ENCODE measurements around the gene AKAP14.
"Not testable (repeated sequence)": the region's sequence is repeated elsewhere in the genome, so short reads cannot be mapped to it uniquely, and the experiment has no call there.

The AKAP14 gene

GRCh38 chrX:119895843-119896326 is at the start of gene AKAP14:
TSS of gene AKAP14 (plus strand) at chrX:119895893. CDS start at chrX:119903224, 7,331 bp downstream.
- DNase-seq (ENCODE audit: low read depth in 2 of 2), result no peak

DNA sequence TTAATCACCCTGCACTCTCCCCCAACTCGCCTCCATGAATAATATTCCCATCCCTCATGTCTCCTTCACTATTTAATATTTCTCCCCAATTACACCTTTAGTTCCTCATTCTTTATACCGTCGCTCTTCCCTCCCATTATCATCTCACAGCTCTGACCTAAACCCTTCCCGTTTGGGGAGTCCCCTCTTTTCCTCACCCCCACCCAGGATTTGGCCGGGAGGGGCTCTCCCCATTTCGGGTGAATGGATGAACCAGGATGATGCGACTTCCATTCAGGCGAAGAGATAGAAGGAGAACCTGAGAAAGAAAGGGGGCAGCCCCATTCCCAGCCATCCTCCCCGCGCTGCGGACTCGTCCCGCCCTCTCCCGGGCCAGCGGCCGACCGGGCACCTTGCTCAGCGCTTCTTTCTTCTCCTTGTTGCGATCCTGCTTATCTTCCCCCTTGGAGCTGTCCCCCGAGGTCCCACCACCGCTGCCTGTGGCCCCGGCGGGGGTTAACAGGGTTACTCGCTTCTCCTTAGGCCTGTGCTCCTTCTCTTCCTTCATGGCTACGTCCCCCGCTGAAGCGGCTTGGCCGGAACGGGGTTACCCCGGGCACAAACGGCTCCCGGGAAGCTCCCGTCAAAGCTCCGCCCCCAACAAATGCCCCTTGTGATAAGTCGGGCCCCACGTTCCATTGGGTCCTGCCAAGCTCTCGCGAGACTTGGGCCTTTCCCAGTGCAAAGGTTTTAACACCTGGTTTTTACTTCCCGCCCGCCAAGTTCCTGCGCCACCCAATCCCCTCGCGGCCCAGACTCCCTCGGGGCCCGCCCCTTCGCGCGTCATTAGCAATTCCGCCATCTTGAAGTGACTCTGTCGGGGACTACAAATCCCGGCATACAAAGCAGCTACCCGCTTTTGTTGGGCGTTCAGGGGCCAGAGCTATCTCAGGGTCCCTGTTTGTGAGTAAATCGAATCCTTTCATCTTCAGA is 43.0 kb upstream of the AKAP14 start, which contains the start of gene UPF3B:
UPF3B (minus strand) TSS at position 582 of the 972 bp plus-strand sequence; CDS start at position 547, 35 bp downstream.
- peak; percentile 81 to 85 for DNase-seq (ENCODE audit: low read depth in 2 of 2)

- no peak for DNase-seq (ENCODE audit: low read depth in 2 of 2)
Measured at GRCh38 chrX:119853444-119853843, 42.2 kb upstream of the AKAP14 start.

- DNase-seq (ENCODE audit: low read depth in 2 of 2), result no peak
Measured at GRCh38 chrX:119870626-119871131, 25.0 kb upstream of the AKAP14 start.

- DNase-seq (ENCODE audit: low read depth in 2 of 2), result no peak
Measured at GRCh38 chrX:119871245-119871598, 24.5 kb upstream of the AKAP14 start.

DNA sequence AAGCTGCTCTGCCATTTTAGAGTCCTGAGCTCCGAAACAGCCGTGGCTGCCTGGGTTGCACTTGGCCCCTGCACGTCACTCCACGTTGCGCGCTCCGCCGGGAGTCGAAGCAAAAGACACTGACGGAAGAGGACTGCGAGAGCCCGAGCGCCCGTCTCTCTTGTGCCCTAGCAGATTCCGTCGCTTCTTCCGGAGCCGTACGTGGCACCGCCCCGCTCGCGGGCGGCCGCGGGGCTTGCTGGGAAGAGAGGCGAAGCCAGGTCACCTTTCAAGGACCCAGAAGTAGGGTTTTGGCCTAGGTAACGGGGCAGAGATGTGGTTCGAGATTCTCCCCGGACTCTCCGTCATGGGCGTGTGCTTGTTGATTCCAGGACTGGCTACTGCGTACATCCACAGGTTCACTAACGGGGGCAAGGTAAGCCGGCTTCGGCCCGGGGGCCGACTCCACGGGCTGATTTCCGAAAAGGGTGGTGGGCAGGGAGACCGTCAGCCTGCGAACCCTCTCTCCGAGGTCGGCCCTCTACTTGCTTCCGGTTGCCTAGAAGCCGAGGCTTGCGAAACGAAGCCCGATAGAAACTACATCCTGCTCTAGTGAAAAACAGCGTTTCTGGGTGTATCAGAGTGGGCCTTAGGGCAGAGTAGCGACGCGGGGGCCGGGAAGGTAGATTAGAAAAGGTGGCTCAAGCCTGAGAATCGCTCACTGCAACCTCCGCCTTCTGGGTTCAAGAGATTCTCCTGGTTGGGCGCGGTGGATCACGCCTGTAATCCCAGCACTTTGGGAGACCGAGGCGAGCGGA is 23.9 kb upstream of the AKAP14 start, which contains the start of the genes NDUFA1 and RNF113A:
NDUFA1 (plus strand) TSS at position 234 of the 797 bp plus-strand sequence; CDS start at position 314, 80 bp downstream.
RNF113A (minus strand) TSS at position 135 of the 797 bp plus-strand sequence; CDS start at position 15, 120 bp downstream.
- DNase-seq (ENCODE audit: low read depth in 2 of 2), result peak; percentile 66 to 69

- DNase-seq (ENCODE audit: low read depth in 2 of 2), result no peak
Measured at GRCh38 chrX:119878740-119879139, 17.0 kb upstream of the AKAP14 start.

- no peak for DNase-seq (ENCODE audit: low read depth in 2 of 2)
Measured at GRCh38 chrX:119880076-119880475, 15.6 kb upstream of the AKAP14 start.

DNA sequence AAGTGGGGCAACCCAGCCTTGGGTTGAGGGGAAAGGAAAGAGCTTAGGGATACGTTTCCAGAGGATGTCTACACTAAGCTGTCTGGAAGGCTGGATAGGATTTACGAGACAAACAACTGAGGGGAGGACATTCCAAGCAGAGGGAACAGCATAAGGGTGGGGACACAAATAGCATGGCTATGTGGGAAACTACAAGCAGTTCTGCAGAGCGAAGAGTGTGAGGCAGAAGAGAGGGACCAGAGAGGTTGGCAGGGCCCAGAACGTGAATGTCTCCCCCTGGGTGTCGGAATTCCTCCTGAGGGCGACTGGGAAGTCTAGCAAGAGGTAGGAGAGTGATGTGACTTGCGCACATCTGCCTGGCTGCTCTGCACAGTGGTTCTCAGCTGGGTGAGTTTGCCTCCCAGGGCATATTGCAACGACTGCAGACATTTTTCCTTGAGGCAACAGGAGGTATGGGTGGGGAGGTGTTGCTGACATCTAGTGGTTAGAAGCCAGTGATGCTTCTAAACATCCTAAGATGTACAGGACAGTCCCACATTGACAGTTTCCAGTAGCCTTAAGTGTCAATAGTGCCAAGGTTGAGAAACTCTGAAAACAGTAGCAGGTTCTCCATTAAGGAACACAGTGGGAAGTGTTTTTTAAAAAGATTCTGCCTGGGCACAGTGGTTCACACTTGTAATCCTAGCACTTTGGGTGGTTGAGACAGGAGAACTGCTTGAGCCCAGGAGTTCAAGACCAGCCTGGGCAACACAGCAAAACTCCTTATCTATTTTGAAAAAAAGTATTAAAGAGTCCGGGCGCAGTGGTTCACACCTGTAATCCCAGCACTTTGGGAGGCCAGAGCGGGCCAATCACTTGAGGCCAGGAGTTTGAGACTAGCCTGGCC is 14.9 kb upstream of the AKAP14 start:
- no peak for DNase-seq (ENCODE audit: low read depth in 2 of 2)

DNA sequence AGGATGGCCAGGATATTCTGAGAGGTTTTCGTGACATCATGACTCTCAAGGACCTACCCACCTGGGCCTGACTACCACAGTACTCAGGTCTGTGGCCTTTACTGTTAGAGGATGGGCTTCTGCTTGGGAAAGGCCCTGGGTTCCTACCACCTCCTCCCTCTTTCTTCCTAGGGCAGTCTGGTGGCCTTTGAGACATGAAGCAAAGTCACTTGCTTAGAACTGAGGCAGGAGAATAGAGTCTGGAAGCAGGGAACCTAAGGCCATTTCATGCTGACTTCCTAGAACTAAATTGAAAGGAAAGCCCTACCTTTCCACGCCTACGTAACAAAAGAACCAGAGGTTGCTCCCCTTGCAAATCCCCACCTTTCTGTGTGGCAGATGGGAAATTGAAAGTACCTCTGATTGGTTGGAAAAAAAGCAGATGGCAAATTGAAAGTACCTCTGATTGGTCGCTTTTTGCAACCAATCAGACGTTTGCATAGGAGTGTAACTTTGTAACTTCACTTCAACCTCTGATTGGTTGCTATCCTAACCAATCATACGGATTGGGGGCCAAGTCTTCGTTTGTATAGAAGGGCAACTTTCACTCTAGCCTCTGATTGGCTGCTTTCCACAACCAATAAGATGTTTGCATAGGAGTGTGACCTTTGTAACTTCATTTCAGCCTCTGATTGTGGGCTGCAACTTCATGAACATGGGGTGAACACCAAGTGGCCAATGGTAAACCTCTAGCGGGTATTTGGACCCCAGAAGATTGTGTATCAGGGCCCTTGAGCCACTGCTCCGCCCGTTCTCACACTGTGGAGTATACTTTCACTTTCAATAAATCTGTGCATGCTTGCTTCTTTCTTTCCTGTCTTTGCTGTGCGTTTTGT is 9.9 kb upstream of the AKAP14 start:
- no peak for DNase-seq (ENCODE audit: low read depth in 2 of 2)

DNA sequence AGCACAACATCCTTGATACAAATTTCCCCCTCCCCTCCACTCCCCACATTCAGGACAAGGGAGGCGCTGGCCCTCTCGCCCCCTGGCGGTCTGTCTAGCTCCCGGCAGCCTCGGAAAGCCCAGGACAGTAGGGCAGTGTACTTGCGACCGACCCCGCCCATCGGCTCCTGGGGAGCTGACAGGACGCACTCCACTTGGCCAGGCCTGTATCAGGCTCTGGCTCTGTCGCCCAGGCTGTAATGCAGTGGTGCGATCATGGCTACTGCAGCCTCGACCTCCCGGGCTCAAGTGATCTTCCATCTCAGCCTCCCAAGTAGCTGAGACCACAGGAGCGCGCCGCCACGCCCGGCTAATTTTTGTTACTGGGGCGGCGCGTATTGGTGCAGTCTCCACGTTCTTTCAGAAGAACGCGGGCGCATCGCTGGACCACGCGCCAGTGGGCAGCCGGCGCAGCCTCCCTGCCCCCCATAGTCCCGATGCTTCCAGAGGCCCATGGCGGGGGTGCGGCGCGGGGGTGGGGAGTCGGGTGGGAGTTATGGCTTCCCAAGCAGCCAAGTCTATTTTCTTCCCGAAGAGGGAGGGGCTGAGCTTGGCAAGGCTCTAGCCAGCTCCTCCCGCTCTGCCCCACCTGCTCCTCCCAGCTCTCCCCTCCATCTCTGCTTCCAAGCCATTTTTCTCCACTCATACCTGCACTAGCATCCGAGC is 7.8 kb upstream of the AKAP14 start:
- peak; percentile 31 to 45 for DNase-seq (ENCODE audit: low read depth in 2 of 2)

DNA sequence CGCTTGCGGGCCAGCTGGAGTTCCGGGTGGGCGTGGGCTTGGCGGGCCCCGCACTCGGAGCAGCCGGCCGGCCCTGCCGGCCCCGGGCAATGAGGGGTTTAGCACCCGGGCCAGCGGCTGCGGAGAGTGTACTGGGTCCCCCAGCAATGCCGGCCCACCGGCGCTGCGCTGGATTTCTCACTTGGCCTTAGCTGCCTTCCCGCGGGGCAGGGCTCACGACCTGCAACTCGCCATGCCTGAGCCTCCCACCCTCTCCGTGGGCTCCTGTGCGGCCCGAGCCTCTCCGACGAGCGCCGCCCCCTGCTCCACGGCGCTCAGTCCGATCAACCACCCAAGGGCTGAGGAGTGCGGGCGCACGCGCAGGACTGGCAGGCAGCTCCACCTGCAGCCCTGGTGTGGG is 5.1 kb upstream of the AKAP14 start:
- DNase-seq (ENCODE audit: low read depth in 2 of 2), result not testable (repeated sequence)

- not testable (repeated sequence) for DNase-seq (ENCODE audit: low read depth in 2 of 2)
Measured at GRCh38 chrX:119891961-119892692, 3.6 kb upstream of the AKAP14 start.

GRCh38 chrX:119899125-119899524 is 3.4 kb downstream of the AKAP14 start:
- no peak for DNase-seq (ENCODE audit: low read depth in 2 of 2)

DNA sequence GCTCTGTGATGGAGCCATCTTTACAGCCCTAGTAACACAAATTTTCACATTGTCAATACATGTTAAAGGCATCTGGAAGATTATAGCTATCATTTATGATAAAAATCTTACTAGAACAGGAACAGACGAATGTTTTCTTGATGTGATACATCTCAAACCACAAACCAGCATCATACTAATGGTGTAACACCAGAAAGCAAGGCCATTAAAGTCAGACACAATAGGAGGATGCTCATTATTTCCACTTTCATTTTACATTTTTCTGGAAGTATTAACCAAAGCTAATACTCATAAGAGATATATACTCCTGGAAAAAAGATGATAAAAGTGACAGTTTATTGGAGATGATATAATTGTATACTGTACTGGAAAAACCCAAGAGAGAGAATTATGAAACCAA is 5.3 kb downstream of the AKAP14 start:
- no peak for DNase-seq (ENCODE audit: low read depth in 2 of 2)

DNA sequence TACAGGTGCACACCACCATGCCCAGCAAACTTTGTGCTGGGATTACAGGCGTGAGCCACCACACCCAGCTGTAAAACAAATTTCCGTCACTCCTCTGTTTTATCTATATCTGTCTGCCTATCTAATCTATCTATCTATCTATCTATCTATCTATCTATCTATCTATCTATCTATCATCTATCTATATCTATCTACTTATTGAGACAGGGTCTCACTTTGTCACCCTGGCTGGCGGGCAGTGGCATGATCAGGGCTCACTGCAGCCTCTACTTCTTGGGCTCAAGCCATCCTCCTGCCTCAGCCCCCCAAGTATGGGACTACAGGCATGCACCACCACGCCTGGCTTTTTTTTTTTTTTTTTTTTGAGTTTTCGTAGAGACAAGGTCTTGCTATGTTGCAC is 20.6 kb downstream of the AKAP14 start:
- DNase-seq (ENCODE audit: low read depth in 2 of 2), result no peak

DNA sequence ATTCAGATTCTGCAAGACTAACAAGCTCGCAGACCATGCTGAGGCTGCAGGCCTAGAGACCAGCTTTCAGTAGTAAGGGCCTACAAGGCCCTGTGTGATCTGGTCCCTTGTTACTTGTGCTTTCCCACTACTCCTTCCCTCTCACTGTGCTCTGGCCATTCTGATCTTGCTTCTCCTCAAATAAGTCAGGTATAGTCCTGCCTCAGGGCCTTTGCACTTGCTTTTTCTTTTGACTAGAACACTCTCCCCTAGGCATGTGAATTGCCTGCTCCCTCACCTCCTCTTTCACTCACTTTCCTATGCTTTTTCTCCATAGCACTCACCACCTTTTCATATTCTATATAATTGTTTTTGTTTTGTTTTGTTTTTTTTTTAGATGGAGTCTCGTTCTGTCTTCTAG is 22.2 kb downstream of the AKAP14 start:
- DNase-seq (ENCODE audit: low read depth in 2 of 2), result no peak

DNA sequence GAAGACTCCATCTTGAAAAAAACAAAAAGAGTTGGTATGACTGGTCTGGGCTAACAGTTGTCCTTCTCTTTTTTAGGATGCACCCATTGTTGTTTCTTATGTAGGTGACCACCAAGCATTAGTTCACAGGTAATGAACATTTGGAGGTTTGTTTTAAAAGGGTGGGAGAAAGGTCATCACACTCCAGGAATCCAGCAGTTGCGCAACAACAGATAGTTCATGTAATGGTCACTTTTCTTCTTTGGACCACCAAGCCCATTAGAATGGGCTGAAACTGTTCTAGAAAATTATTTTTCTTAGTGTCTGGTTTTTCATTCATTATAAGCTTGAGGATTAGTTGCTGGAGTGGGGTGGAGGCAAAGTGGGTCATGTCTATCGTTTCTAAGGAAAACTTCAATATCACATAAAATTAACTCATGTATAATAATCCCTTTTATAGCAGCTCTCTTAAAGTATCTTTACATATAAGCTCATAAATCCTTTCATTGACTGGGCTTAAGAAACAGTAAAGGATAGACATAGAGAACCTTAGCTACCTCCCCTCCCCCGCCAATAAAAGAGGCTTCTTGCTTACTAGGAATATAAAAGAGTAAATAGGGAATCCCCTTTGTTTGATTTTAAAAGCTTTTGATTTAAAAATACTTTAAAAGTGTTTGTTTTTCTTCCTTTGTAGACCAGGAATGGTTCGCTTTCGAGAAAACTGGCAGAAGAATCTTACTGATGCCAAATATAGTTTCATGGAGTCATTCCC is 24.3 kb downstream of the AKAP14 start:
- DNase-seq (ENCODE audit: low read depth in 2 of 2), result no peak
